Testis (tissue), 2 donors: Measurements from ENCODE around the gene IL10.
"Not testable (repeated sequence)": the region's sequence is repeated elsewhere in the genome, so short reads cannot be mapped to it uniquely, and the experiment has no call there.

Experiments used
- CTCF ChIP-seq, 3 experiments: fragments of 450-650 bp in 2 of 3; fragments of 200-600 bp in 1 of 3; sonication (generic) in 1 of 3; IDR thresholded peaks; one replicate each; pipeline ENCODE4 v1.5.1; 2016 to 2019; ENCODE audit warnings: antibody characterized with exemption in 3 of 3, mild to moderate bottlenecking in 2 of 3, moderate library complexity in 1 of 3
- POLR2A ChIP-seq: fragments of 450-650 bp; IDR thresholded peaks from one replicate; pipeline ENCODE4 v1.6.1; 2017; ENCODE audit warnings: antibody characterized with exemption, mild to moderate bottlenecking, moderate library complexity

DNA sequence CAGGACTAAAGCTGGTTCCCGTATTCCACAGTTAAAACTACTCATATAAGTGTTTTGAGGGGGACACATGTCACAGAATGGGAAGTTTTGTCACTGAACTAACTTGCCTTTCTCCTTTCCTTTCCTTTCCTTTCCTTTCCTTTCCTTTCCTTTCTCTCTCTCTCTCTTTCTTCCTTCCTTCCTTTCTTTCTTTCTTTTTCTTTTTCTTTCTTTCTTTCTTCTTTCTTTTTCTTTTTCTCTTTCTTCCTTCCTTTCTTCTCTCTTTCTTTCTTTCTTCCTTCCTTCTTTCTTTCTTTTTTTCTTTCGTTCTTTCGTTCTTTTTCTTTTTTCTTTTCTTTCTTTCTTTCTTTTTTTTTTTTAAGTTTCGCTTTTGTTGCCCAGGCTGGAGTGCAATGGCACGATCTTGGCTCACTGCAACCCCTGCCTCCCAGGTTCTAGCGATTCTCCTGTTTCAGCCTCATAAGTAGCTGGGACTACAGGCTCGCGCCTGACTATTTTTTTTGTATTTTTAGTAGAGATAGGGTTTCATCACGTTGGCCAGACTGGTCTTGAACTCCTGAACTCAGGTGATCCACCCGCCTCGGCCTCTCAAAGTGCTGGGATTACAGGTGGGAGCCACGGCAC is 9.4 kb downstream of the IL10 start:
- not testable (repeated sequence) for TF ChIP-seq CTCF (IDR thresholded peaks at IDR 0.05); POLR2A
